ENCODE data around the gene RBMS3. TPM values are rescaled to one million over a fixed set of nuclear protein-coding genes. Genes with fewer than 3 reads are reported as not detected.

The RBMS3 gene
- total RNA-seq, 2 donors from 2014 or later, result 2.8 to 9.6 TPM

GRCh38 chr3:29329986-29330890 lies 49.4 kb downstream of the RBMS3 start:
- TF ChIP-seq CTCF (IDR thresholded peaks at IDR 0.05), result no peak
- Histone ChIP-seq H3K4me3 (no peak overlapping the region), H3K27ac (no peak overlapping the region), H3K4me1 (no peaks in the 10 kb centered on the region), H3K36me3 (no peaks in the 10 kb centered on the region), H3K27me3 (no peaks in the 10 kb centered on the region), H3K9me3 (no peaks in the 10 kb centered on the region), H3K9ac (ENCODE audit: low read depth in 2 of 2, low read length in 2 of 2) (no peak overlapping the region)
- no peak for DNase-seq
- intact Hi-C loops (cut with DNase I), result no loop called here

DNA sequence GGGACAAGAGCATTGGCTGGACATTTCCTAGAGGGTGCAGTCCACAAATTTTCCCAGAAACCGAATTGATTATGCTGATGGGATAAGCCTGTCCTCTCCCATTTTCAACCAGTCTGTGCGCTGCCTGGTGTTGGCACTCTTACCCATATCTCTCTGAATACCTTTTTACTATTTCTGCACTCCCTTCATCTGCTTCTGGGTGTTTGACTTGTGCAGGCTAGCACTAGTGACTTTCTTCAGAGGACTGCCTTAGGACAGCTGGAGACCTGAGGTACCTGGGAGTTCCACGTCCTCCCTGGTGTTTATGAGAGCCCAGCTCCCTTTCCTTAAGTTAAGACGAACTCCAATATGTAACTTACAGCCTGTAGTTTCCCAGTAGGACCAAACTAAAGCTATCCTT lies 50.2 kb downstream of the RBMS3 start:
- Histone ChIP-seq H3K9me3 (no peaks in the 10 kb centered on the region), H3K9ac (ENCODE audit: low read depth in 2 of 2, low read length in 2 of 2) (no peak overlapping the region), H3K27ac (no peak overlapping the region)

GRCh38 chr3:29331456-29332194 lies 50.8 kb downstream of the RBMS3 start:
- DNase-seq, result no peak
- Histone ChIP-seq H3K9me3 (no peaks in the 10 kb centered on the region), H3K27me3 (no peaks in the 10 kb centered on the region), H3K36me3 (no peaks in the 10 kb centered on the region), H3K9ac (ENCODE audit: low read depth in 2 of 2, low read length in 2 of 2) (no peak overlapping the region), H3K4me1 (no peaks in the 10 kb centered on the region), H3K27ac (no peak overlapping the region), H3K4me3 (no peak overlapping the region)
- intact Hi-C loops (cut with DNase I), result no loop called here
- no peak for TF ChIP-seq CTCF (IDR thresholded peaks at IDR 0.05)

More for the DNA sequence above, 50.2 kb downstream of the RBMS3 start:
- DNase-seq, result no peak
- intact Hi-C loops (cut with DNase I), result no loop called here
- Histone ChIP-seq H3K27me3 (no peaks in the 10 kb centered on the region), H3K4me1 (no peaks in the 10 kb centered on the region), H3K36me3 (no peaks in the 10 kb centered on the region), H3K4me3 (no peak overlapping the region)
- TF ChIP-seq CTCF (IDR thresholded peaks at IDR 0.05), result no peak

DNA sequence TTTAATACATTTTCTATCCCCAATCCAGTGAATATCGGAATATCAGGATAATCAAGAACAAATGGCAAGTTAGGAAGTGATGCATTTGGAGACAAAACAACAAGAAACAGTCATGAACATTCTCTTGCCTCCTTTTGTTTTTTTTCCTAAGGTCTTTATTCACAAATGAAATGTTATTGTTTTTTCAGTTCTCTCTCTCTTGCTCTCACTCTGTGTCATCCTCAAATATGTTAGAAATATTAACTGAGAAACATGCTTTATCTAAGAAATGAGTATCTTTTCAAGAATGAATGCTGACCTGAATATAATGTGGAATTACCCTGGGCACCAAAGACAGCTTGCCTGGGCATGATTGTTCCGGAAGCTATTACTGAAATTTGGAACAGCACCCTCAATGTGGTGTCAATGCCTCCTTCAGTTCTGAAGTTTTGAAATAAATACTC lies 51.3 kb downstream of the RBMS3 start:
- H3K9me3 ChIP-seq, result no peaks in the 10 kb centered on the region
- H3K27me3 ChIP-seq, result no peaks in the 10 kb centered on the region
- no peak for DNase-seq
- no peaks in the 10 kb centered on the region for H3K4me1 ChIP-seq
- no peak overlapping the region for H3K27ac ChIP-seq
- no peak for TF ChIP-seq CTCF (IDR thresholded peaks at IDR 0.05)
- H3K9ac ChIP-seq (ENCODE audit: low read depth in 2 of 2, low read length in 2 of 2), result no peak overlapping the region
- H3K4me3 ChIP-seq, result no peak overlapping the region
- no peaks in the 10 kb centered on the region for H3K36me3 ChIP-seq
- intact Hi-C loops (cut with DNase I), result no loop called here

DNA sequence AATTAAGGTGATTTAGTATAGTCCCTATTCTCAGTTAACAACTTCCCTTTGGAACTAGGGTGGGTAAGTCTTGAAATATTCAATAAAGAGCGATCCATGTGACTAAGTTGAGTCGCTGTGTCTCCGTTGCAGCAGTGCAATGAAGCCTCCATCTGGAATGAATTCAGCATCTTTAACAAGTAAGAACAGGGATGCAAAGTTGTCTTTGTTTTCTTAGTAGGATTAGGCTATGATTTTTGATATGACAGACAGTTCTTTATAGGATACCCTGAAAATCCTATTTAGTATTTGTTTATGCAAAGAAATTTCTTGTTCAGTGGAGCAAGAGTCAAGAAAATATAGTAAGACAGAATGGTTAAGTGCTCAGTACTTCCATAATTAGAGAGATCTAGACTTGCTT lies 52.7 kb downstream of the RBMS3 start:
- Histone ChIP-seq H3K27ac (no peak overlapping the region), H3K27me3 (no peaks in the 10 kb centered on the region)

More for the DNA sequence above, 52.7 kb downstream of the RBMS3 start:
- H3K4me1 ChIP-seq, result no peaks in the 10 kb centered on the region
- no peak for TF ChIP-seq CTCF (IDR thresholded peaks at IDR 0.05)
- H3K4me3 ChIP-seq, result no peak overlapping the region
- H3K9ac ChIP-seq (ENCODE audit: low read depth in 2 of 2, low read length in 2 of 2), result no peak overlapping the region
- DNase-seq, result no peak
- H3K9me3 ChIP-seq, result no peaks in the 10 kb centered on the region
- H3K36me3 ChIP-seq, result no peaks in the 10 kb centered on the region
- intact Hi-C loops (cut with DNase I), result no loop called here

Measured in colonic mucosa (tissue), 4 donors.